B cell (primary cell): ENCODE measurements around the gene PRR9. TPM values are rescaled to one million over a fixed set of nuclear protein-coding genes. Genes with fewer than 3 reads are reported as not detected.

Source experiments
- ATAC-seq: fragments of 200-7000 bp; cut with Tn5 transposase; one replicate; pipeline ENCODE4 v1.10.0; 2021; ENCODE audit warnings: low read depth, mild to moderate bottlenecking, moderate number of reproducible peaks, moderate library complexity
- CTCF ChIA-PET: fragments of 350-600 bp; sonication (Branson Sonifier 250); formaldehyde crosslinking; loops from one replicate; lab custom pipeline; 2021; ENCODE audit warnings: antibody characterized with exemption, inconsistent platforms; lab: Charles Lee
- POLR2A ChIA-PET: fragments of 350-600 bp; sonication (Branson Sonifier 250); formaldehyde crosslinking; loops from one replicate; lab custom pipeline; 2021; ENCODE audit warnings: antibody characterized with exemption; lab: Charles Lee
- DNase-seq: peaks from one replicate; pipeline ENCODE4 v3.0.0; 2013
- H2AFZ ChIP-seq: 2 replicates; pipeline ENCODE4 v1.6.1; 2012; ENCODE audit warnings: mild to moderate bottlenecking, low read depth, low read length; ENCODE audit not compliant: insufficient read depth, poor library complexity, severe bottlenecking
- H3K27ac ChIP-seq, 2 donors: 1 replicate in 1 of 2; 2 replicates in 1 of 2; pipeline ENCODE4 v1.5.1; 2012 to 2013; ENCODE audit warnings: low read length in 2 of 2, mild to moderate bottlenecking in 2 of 2, moderate library complexity in 1 of 2
- H3K27me3 ChIP-seq, 4 experiments: fragments of 200-600 bp in 1 of 4; sonication (generic) in 1 of 4; replicated peaks in 1 of 4; 1 replicate in 2 of 4; 2 replicates in 2 of 4; pipeline versions ENCODE4 v1.6.1 to v1.7.0; 2013 to 2016; ENCODE audit warnings: low read length in 3 of 4, mild to moderate bottlenecking in 2 of 4, mixed read lengths in 1 of 4, moderate library complexity in 1 of 4; ENCODE audit not compliant: insufficient read depth in 4 of 4, control insufficient read depth in 3 of 4; ENCODE audit errors: control extremely low read depth in 1 of 4
- H3K36me3 ChIP-seq, 2 experiments: replicated peaks in 1 of 2; 1 replicate in 1 of 2; 2 replicates in 1 of 2; pipeline versions ENCODE4 v1.6.1 to v1.7.1; 2013; ENCODE audit warnings: low read length in 1 of 2; ENCODE audit not compliant: insufficient read depth in 2 of 2, control insufficient read depth in 1 of 2; ENCODE audit errors: control extremely low read depth in 1 of 2, extremely low read depth in 1 of 2
- H3K4me1 ChIP-seq, 2 donors: fragments of 200-600 bp in 1 of 2; sonication (generic) in 1 of 2; 1 replicate in 1 of 2; 2 replicates in 1 of 2; pipeline versions ENCODE4 v1.5.1 to v1.6.1; 2013 to 2017; ENCODE audit warnings: low read length in 2 of 2; ENCODE audit not compliant: control insufficient read depth in 2 of 2, insufficient read depth in 2 of 2
- H3K4me2 ChIP-seq: replicated peaks from 2 replicates; pipeline ENCODE3; 2012; ENCODE audit warnings: mild to moderate bottlenecking, low read depth, low read length; ENCODE audit not compliant: poor library complexity, severe bottlenecking
- H3K4me3 ChIP-seq, 5 experiments: fragments of 200-600 bp in 1 of 5; sonication (generic) in 1 of 5; 1 replicate in 3 of 5; 2 replicates in 2 of 5; pipeline versions ENCODE4 v1.5.1 to v1.7.0; 2011 to 2016; ENCODE audit warnings: low read length in 4 of 5, mild to moderate bottlenecking in 4 of 5, low read depth in 2 of 5, control low read depth in 1 of 5, moderate library complexity in 1 of 5; ENCODE audit not compliant: insufficient read depth in 1 of 5; ENCODE audit errors: control extremely low read depth in 1 of 5, extremely low read depth in 1 of 5
- H3K79me2 ChIP-seq: fragments of 200-600 bp; sonication (generic); one replicate; pipeline ENCODE4 v1.6.0; 2016; ENCODE audit warnings: low read length; ENCODE audit not compliant: control insufficient read depth, insufficient read depth
- H3K9ac ChIP-seq: fragments of 200-600 bp; sonication (generic); 2 replicates; pipeline ENCODE4 v1.6.1; 2017; ENCODE audit warnings: mild to moderate bottlenecking, low read length, moderate library complexity
- H3K9me3 ChIP-seq, 3 donors: one replicate each; pipeline versions ENCODE4 v1.6.1 to v1.7.1; 2013; ENCODE audit warnings: low read length in 2 of 3; ENCODE audit not compliant: control insufficient read depth in 2 of 3, insufficient read depth in 1 of 3; ENCODE audit errors: control extremely low read depth in 1 of 3
- H4K20me1 ChIP-seq: 2 replicates; pipeline ENCODE4 v1.6.0; 2012; ENCODE audit warnings: mild to moderate bottlenecking, low read length; ENCODE audit not compliant: insufficient read depth, control insufficient read depth, poor library complexity, severe bottlenecking
- H3K27ac Mint-ChIP-seq: one replicate; pipeline ENCODE4 v1.8.0; 2021; ENCODE audit warnings: mixed read lengths
- H3K27me3 Mint-ChIP-seq: one replicate; pipeline ENCODE4 v1.8.0; 2021; ENCODE audit warnings: mixed read lengths
- H3K4me1 Mint-ChIP-seq: one replicate; pipeline ENCODE4 v1.8.0; 2021; ENCODE audit warnings: mixed read lengths
- H3K4me3 Mint-ChIP-seq: one replicate; pipeline ENCODE4 v1.8.0; 2021; ENCODE audit warnings: mixed read lengths
- H3K9me3 Mint-ChIP-seq: one replicate; pipeline ENCODE4 v1.8.0; 2022; ENCODE audit warnings: mixed read lengths; ENCODE audit not compliant: insufficient read depth
- CTCF ChIP-seq: fragments of 200-600 bp; IDR thresholded peaks from one replicate; pipeline ENCODE4 v1.8.0; 2022; ENCODE audit warnings: antibody characterized with exemption, mild to moderate bottlenecking
- EZH2 ChIP-seq: IDR thresholded peaks from 2 replicates; pipeline ENCODE4 v1.6.1; 2012; ENCODE audit warnings: borderline replicate concordance, low read depth, mild to moderate bottlenecking, moderate library complexity, low read length; ENCODE audit not compliant: insufficient read depth, poor library complexity, severe bottlenecking
- WGBS: methylation state at CpG from one replicate; pipeline ENCODE4 v1.1.5; 2013; ENCODE audit warnings: missing lambda C conversion rate; ENCODE audit not compliant: insufficient coverage; 5-methylcytosine and 5-hydroxymethylcytosine counted together
- intact Hi-C: fragments of 100-400 bp; cut with micrococcal nuclease; formaldehyde crosslinking; loops from one replicate; pipeline ENCODE4 v1.10.0; 2022
- polyA plus RNA-seq: library from polyadenylated mRNA; depleted of rRNA; stranded (reverse); fragments of >200 nt; gene quantifications from 2 replicates; pipeline ENCODE4 v1.2.3, GENCODE V29; 2012
- total RNA-seq, 2 donors: library from RNA; stranded (reverse); fragments of 120-200 nt in 1 of 2; gene quantifications; 1 replicate in 1 of 2; 2 replicates in 1 of 2; pipeline versions ENCODE4 v1.2.3 to v1.2.4, GENCODE V29; 2013 to 2022

PRR9 gene
- total and polyA plus RNA-seq, 2 donors (not counting 1 experiment from before 2014, with no cell fraction given): not detected

- intact Hi-C loops: no loop called here
- H3K4me1 ChIP-seq: no peaks in the 10 kb centered on the region
- no peak for ATAC-seq
- H3K27me3 Mint-ChIP-seq: peaks cover 24% of the 10 kb centered on the region
- CTCF ChIA-PET: interaction anchor here (3.6 kb wide), 1 partner anchor 11 kb away, joined by 15 read pairs; no protein-coding TSS in a partner anchor
- H4K20me1 ChIP-seq: no peaks in the 10 kb centered on the region
- H3K9ac ChIP-seq: no peak overlapping the region
- no peak overlapping the region for H3K4me3 Mint-ChIP-seq
- no peaks in the 10 kb centered on the region for H3K9me3 Mint-ChIP-seq
- no peak overlapping the region for H3K4me3 ChIP-seq
- POLR2A ChIA-PET: no interaction called here
- no peak overlapping the region for H3K27ac Mint-ChIP-seq
- DNase-seq: no peak
- H3K9me3 ChIP-seq: no peaks in the 10 kb centered on the region
- no peak overlapping the region for H3K4me2 ChIP-seq
- peaks cover 0 to 4% (median 0%) of the 10 kb centered on the region in 4 experiments for H3K27me3 ChIP-seq
- no peaks in the 10 kb centered on the region for H3K4me1 Mint-ChIP-seq
- no peak overlapping the region for H3K27ac ChIP-seq
- no peaks in the 10 kb centered on the region for H3K36me3 ChIP-seq
- H2AFZ ChIP-seq: no peak overlapping the region
- H3K79me2 ChIP-seq: no peaks in the 10 kb centered on the region
- TF ChIP-seq EZH2 (no peak), CTCF (no peak)
- WGBS: 83% methylated on average over 4 of the region's 4 CpGs
Measured at GRCh38 chr1:153231363-153231762, 14.0 kb downstream of the PRR9 start.

GRCh38 chr1:153231785-153232184 lies 14.4 kb downstream of the PRR9 start:
- H3K79me2 ChIP-seq: no peaks in the 10 kb centered on the region
- DNase-seq: no peak
- no peaks in the 10 kb centered on the region for H3K4me1 ChIP-seq
- H4K20me1 ChIP-seq: no peaks in the 10 kb centered on the region
- 10% methylated on average over 2 of the region's 2 CpGs for WGBS
- H3K9me3 ChIP-seq: no peaks in the 10 kb centered on the region
- no peaks in the 10 kb centered on the region for H3K4me1 Mint-ChIP-seq
- ChIA-PET POLR2A (no interaction called here), CTCF (no interaction called here)
- H3K27me3 ChIP-seq: peaks cover 0 to 4% (median 0%) of the 10 kb centered on the region in 4 experiments
- no peak overlapping the region for H3K27ac Mint-ChIP-seq
- H3K27ac ChIP-seq: no peak overlapping the region
- no peak for ATAC-seq
- H3K9ac ChIP-seq: no peak overlapping the region
- H3K9me3 Mint-ChIP-seq: no peaks in the 10 kb centered on the region
- no peaks in the 10 kb centered on the region for H3K36me3 ChIP-seq
- H2AFZ ChIP-seq: no peak overlapping the region
- TF ChIP-seq CTCF (no peak), EZH2 (no peak)
- no peak overlapping the region for H3K4me3 Mint-ChIP-seq
- peaks cover 24% of the 10 kb centered on the region for H3K27me3 Mint-ChIP-seq
- no peak overlapping the region for H3K4me2 ChIP-seq
- intact Hi-C loops: no loop called here
- H3K4me3 ChIP-seq: no peak overlapping the region
